Activated CD4-positive, alpha-beta T cell treated with anti-CD3 and anti-CD28 coated beads, Interleukin-2, amount 10 ng/mL, durations not matched to agents 7 days and 5 days (primary cell): ENCODE measurements around the gene COG7. TPM values are rescaled to one million over a fixed set of nuclear protein-coding genes. Genes with fewer than 3 reads are reported as not detected.
"Not testable (repeated sequence)": the region's sequence is repeated elsewhere in the genome, so short reads cannot be mapped to it uniquely, and the experiment has no call there.

Experiments used
- CTCF ChIA-PET: fragments of 350-600 bp; sonication (Branson Sonifier 250); formaldehyde crosslinking; loops from one replicate; lab custom pipeline; 2021; ENCODE audit warnings: antibody characterized with exemption; lab: Charles Lee
- POLR2A ChIA-PET: fragments of 350-600 bp; sonication (Branson Sonifier 250); formaldehyde crosslinking; loops from one replicate; lab custom pipeline; 2021; ENCODE audit warnings: antibody characterized with exemption; lab: Charles Lee
- DNase-seq: peaks from one replicate; pipeline ENCODE4 v3.0.0-alpha.2; 2020
- H3K27ac Mint-ChIP-seq: one replicate; pipeline ENCODE4 v1.8.0; 2021; ENCODE audit warnings: mild to moderate bottlenecking, moderate library complexity, mixed read lengths
- H3K27me3 Mint-ChIP-seq: one replicate; pipeline ENCODE4 v1.8.0; 2021; ENCODE audit warnings: mixed read lengths
- H3K36me3 Mint-ChIP-seq: one replicate; pipeline ENCODE4 v1.8.0; 2021; ENCODE audit warnings: low read depth, mixed read lengths
- H3K4me1 Mint-ChIP-seq: one replicate; pipeline ENCODE4 v1.8.0; 2021; ENCODE audit warnings: mixed read lengths
- H3K4me3 Mint-ChIP-seq: one replicate; pipeline ENCODE4 v1.8.0; 2021; ENCODE audit warnings: mild to moderate bottlenecking, moderate library complexity, mixed read lengths
- H3K9me3 Mint-ChIP-seq: one replicate; pipeline ENCODE4 v1.8.0; 2021; ENCODE audit warnings: mixed read lengths
- total RNA-seq, 2 experiments: library from RNA; stranded (reverse); gene quantifications; one replicate each; pipeline ENCODE4 v1.2.3, GENCODE V29; 2021

COG7 gene
- total RNA-seq, 2 experiments from 2014 or later: 17.9 to 20.2 TPM

DNA sequence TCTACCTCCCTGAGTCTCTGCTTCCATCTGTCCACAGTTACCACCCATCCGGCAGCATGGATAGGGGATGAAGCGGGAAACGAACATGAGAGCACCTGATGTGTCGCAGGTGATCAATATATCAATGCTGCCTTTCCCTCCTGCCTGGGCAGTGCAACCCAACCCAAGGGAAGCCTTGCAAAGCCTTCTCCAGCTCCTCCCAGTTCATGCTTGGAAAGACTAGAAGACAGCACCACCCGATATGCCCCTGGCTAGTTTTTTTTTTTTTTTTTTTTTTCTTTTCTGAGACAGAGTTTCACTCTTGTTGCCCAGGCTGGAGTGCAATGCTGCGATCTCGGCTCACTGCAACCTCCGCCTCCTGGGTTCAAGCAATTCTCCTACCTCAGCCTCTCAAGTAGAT is 63.1 kb downstream of the COG7 start:
- POLR2A ChIA-PET, H3K9me3 Mint-ChIP-seq, H3K4me3 Mint-ChIP-seq, H3K27me3 Mint-ChIP-seq, H3K36me3 Mint-ChIP-seq, DNase-seq, H3K27ac Mint-ChIP-seq, H3K4me1 Mint-ChIP-seq: not testable (repeated sequence)
- CTCF ChIA-PET: interaction anchor here (1.3 kb wide), 1 partner anchor 25 kb away, joined by 4 read pairs; no protein-coding TSS in a partner anchor

DNA sequence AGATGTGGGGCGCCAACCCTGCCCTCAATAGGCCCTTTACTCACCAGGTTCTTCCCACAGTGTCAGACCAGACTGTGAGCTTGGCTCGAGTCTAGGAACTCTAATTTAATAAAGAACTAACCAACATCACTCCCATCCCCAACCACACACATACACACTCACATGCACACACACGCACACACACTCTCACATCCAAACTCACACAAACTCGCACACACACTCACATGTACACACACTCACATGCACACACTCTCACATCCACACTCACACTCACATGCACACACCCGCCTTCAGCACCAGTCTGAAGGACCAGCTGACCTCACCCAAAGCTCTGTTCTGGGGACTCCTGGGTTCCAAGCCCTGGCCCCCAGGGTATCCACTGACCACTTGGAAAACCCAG is 63.8 kb downstream of the COG7 start:
- ChIA-PET POLR2A (no interaction called here), CTCF (interaction anchor here (0.6 to 1.3 kb wide), 2 partner anchors 25 to 256 kb away, joined by 3 to 4 read pairs; no protein-coding TSS in a partner anchor)
- Mint-ChIP-seq H3K9me3 (no peaks in the 10 kb centered on the region), H3K4me3 (no peak overlapping the region), H3K36me3 (peaks cover 7% of the 10 kb centered on the region), H3K27me3 (no peaks in the 10 kb centered on the region), H3K4me1 (no peaks in the 10 kb centered on the region), H3K27ac (no peak overlapping the region)
- DNase-seq: no peak

DNA sequence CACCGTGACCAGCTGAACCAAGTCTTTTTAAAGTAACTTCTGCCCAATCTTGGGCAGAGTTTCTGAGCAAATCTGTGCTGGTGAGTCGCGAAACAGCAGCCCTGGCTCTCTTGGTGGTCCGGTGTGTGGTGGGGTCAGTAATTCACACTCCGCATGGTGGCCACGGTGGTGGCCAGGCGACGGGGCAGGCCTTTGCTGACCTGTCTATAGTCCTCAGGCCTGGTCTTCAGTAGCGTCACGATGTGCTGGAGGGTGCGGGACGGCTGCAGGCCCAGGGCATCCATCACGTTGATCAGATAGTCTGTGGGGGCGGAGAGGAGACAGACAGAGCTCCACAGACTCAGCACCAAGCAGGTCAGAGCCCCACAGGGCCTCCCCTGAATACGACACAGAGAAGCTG is 64.2 kb downstream of the COG7 start:
- no peaks in the 10 kb centered on the region for H3K4me1 Mint-ChIP-seq
- no peak for DNase-seq
- H3K36me3 Mint-ChIP-seq: peaks cover 7% of the 10 kb centered on the region
- H3K9me3 Mint-ChIP-seq: no peaks in the 10 kb centered on the region
- no peak overlapping the region for H3K27ac Mint-ChIP-seq
- no peak overlapping the region for H3K4me3 Mint-ChIP-seq
- POLR2A ChIA-PET: no interaction called here
- H3K27me3 Mint-ChIP-seq: no peaks in the 10 kb centered on the region
- CTCF ChIA-PET: interaction anchor here (0.6 to 1.3 kb wide), 2 partner anchors 26 to 255 kb away, joined by 3 to 4 read pairs; no protein-coding TSS in a partner anchor

GRCh38 chr16:23387666-23388065 is 65.3 kb downstream of the COG7 start:
- peaks cover 7% of the 10 kb centered on the region for H3K36me3 Mint-ChIP-seq
- peak overlapping the region; percentile 1 for H3K27ac Mint-ChIP-seq
- no peaks in the 10 kb centered on the region for H3K27me3 Mint-ChIP-seq
- ChIA-PET POLR2A (no interaction called here), CTCF (no interaction called here)
- no peaks in the 10 kb centered on the region for H3K4me1 Mint-ChIP-seq
- H3K9me3 Mint-ChIP-seq: no peaks in the 10 kb centered on the region
- no peak overlapping the region for H3K4me3 Mint-ChIP-seq
- DNase-seq: no peak

DNA sequence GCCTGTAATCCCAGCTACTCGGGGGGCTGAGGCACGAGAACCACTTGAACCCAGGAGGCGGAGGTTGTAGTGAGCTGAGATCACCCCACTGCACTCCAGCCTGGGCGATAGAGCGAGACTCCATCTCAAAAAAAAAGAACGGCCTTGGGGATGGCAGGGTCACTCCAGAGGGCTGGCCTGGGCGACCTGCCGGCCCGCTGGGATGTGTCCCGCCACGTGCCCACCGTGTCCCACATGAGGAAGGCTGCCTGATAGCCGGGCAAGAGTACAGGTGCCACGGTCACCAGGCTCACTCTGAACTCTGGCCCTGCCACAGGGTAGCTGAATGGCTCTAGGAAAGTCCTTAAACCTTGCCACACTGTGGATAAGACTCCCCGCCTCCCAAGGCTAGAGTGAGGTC is 67.5 kb downstream of the COG7 start:
- Mint-ChIP-seq H3K9me3 (no peaks in the 10 kb centered on the region), H3K4me3 (no peak overlapping the region), H3K4me1 (no peaks in the 10 kb centered on the region), H3K27ac (no peak overlapping the region), H3K27me3 (no peaks in the 10 kb centered on the region), H3K36me3 (peaks cover 2% of the 10 kb centered on the region)
- POLR2A ChIA-PET: no interaction called here
- CTCF ChIA-PET: no interaction called here
- no peak for DNase-seq

- no peak for DNase-seq
- Mint-ChIP-seq H3K27me3 (no peaks in the 10 kb centered on the region), H3K9me3 (no peaks in the 10 kb centered on the region), H3K4me1 (no peaks in the 10 kb centered on the region), H3K27ac (no peak overlapping the region), H3K36me3 (peaks cover 2% of the 10 kb centered on the region), H3K4me3 (no peak overlapping the region)
- POLR2A ChIA-PET: no interaction called here
- CTCF ChIA-PET: no interaction called here
Observed at GRCh38 chr16:23384878-23385277, 68.1 kb downstream of the COG7 start.

GRCh38 chr16:23383881-23384280 is 69.1 kb downstream of the COG7 start:
- Mint-ChIP-seq H3K27ac (peak overlapping the region; percentile 2), H3K4me3 (no peak overlapping the region), H3K9me3 (no peaks in the 10 kb centered on the region), H3K4me1 (no peaks in the 10 kb centered on the region), H3K36me3 (peaks cover 2% of the 10 kb centered on the region), H3K27me3 (no peaks in the 10 kb centered on the region)
- ChIA-PET POLR2A (no interaction called here), CTCF (no interaction called here)
- DNase-seq: no peak

- Mint-ChIP-seq H3K27me3 (no peaks in the 10 kb centered on the region), H3K9me3 (no peaks in the 10 kb centered on the region), H3K36me3 (no peaks in the 10 kb centered on the region), H3K4me1 (no peaks in the 10 kb centered on the region), H3K27ac (no peak overlapping the region), H3K4me3 (no peak overlapping the region)
- ChIA-PET CTCF (interaction anchor here (0.6 kb wide), 2 partner anchors 13 to 34 kb away, joined by 3 to 5 read pairs; no protein-coding TSS in a partner anchor), POLR2A (no interaction called here)
- no peak for DNase-seq
Observed at GRCh38 chr16:23382279-23382678, 70.7 kb downstream of the COG7 start.

DNA sequence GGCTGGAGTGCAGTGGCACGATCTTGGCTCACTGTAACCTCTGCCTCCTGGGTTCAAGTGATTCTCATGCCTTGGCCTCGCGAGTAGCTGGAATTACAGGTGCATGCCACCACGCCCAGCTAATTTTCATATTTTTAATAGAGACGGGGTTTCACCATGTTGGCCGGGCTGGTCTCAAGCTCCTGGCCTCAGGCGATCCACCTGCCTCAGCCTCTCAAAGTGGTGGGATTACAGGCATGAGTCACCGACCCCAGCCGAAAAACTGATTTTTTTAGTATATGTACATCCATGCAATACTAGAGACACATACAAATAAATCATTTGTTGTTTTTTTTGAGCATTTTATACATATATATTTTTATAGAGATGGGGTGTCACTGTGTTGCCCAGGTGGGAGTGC is 71.3 kb downstream of the COG7 start:
- DNase-seq, H3K4me1 Mint-ChIP-seq, H3K27me3 Mint-ChIP-seq, H3K9me3 Mint-ChIP-seq, H3K36me3 Mint-ChIP-seq, H3K4me3 Mint-ChIP-seq, POLR2A ChIA-PET, H3K27ac Mint-ChIP-seq: not testable (repeated sequence)
- CTCF ChIA-PET: interaction anchor here (0.6 kb wide), 1 partner anchor 13 kb away, joined by 3 read pairs; no protein-coding TSS in a partner anchor

DNA sequence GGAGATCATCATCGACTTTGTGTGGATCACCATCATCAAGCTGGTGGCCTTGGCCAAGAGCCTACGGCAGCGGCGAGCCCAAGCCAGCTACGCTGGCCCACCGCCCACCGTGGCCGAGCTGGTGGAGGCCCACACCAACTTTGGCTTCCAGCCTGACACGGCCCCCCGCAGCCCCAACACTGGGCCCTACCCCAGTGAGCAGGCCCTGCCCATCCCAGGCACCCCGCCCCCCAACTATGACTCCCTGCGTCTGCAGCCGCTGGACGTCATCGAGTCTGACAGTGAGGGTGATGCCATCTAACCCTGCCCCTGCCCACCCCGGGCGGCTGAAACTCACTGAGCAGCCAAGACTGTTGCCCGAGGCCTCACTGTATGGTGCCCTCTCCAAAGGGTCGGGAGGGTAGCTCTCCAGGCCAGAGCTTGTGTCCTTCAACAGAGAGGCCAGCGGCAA is 72.5 kb downstream of the COG7 start:
- no peaks in the 10 kb centered on the region for H3K4me1 Mint-ChIP-seq
- POLR2A ChIA-PET: no interaction called here
- CTCF ChIA-PET: interaction anchor here (0.5 kb wide), 1 partner anchor 12 kb away, joined by 5 read pairs; no protein-coding TSS in a partner anchor
- no peaks in the 10 kb centered on the region for H3K27me3 Mint-ChIP-seq
- H3K9me3 Mint-ChIP-seq: no peaks in the 10 kb centered on the region
- H3K36me3 Mint-ChIP-seq: no peaks in the 10 kb centered on the region
- no peak for DNase-seq
- H3K4me3 Mint-ChIP-seq: no peak overlapping the region
- no peak overlapping the region for H3K27ac Mint-ChIP-seq

GRCh38 chr16:23379707-23380106 is 73.3 kb downstream of the COG7 start:
- POLR2A ChIA-PET: no interaction called here
- Mint-ChIP-seq H3K27me3 (no peaks in the 10 kb centered on the region), H3K4me1 (no peaks in the 10 kb centered on the region), H3K9me3 (no peaks in the 10 kb centered on the region), H3K4me3 (no peak overlapping the region), H3K27ac (no peak overlapping the region), H3K36me3 (no peaks in the 10 kb centered on the region)
- CTCF ChIA-PET: no interaction called here
- DNase-seq: no peak

DNA sequence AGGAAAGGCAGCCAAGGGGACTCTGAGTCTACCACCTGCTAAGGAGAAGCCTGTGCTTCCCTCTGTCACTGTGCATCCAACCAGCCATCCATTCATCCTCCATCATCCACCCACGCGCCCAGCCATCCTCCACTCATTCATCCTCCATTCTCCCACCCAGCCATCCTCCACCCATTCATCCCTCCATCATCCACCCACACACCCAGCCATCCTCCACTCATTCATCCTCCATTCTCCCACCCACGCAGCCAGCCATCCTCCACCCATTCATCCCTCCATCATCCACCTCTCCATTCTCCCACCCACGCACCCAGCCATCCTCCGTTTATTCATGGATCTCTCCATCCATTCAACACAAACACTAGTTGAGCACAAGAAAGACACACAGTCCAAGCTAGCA is 74.1 kb downstream of the COG7 start:
- ChIA-PET POLR2A (no interaction called here), CTCF (no interaction called here)
- Mint-ChIP-seq H3K4me1 (no peaks in the 10 kb centered on the region), H3K27me3 (no peaks in the 10 kb centered on the region), H3K9me3 (no peaks in the 10 kb centered on the region), H3K36me3 (no peaks in the 10 kb centered on the region), H3K27ac (no peak overlapping the region), H3K4me3 (no peak overlapping the region)
- DNase-seq: no peak

DNA sequence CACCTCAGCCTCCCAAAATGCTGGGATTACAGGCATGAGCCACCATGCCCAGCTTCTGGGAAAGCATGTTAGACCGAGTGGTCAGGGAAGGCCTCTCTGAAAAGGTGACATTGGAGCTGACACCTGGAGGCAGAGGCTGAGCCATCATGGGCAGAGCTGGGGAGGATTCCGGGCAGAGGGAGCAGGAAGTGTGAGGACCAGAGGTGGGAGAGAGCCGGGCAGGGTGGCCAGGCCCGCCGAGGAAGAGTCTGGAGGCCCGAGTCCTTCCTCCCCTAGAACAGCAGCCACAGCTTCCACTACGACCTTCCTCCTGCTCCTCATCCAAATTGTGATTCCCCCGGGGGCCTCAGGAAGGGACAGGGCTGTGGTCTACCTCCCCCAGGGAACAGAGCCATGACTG is 74.7 kb downstream of the COG7 start:
- CTCF ChIA-PET: no interaction called here
- H3K36me3 Mint-ChIP-seq: no peaks in the 10 kb centered on the region
- H3K4me1 Mint-ChIP-seq: no peaks in the 10 kb centered on the region
- no peaks in the 10 kb centered on the region for H3K27me3 Mint-ChIP-seq
- H3K4me3 Mint-ChIP-seq: no peak overlapping the region
- no peak for DNase-seq
- no peaks in the 10 kb centered on the region for H3K9me3 Mint-ChIP-seq
- POLR2A ChIA-PET: no interaction called here
- H3K27ac Mint-ChIP-seq: no peak overlapping the region
